ENCODE measurements around the gene ANKS1A. TPM values are rescaled to one million over a fixed set of nuclear protein-coding genes. Genes with fewer than 3 reads are reported as not detected.

The ANKS1A gene
- total RNA-seq, 1 donor from 2014 or later = 48.1 TPM

GRCh38 chr6:35038076-35038475 is 149.0 kb downstream of the ANKS1A start:
- Histone ChIP-seq H3K27ac (peak overlapping the region; percentile 38), H3K36me3 (peaks cover 17% of the 10 kb centered on the region), H3K9me3 (no peaks in the 10 kb centered on the region), H3K27me3 (ENCODE audit: low read depth) (no peaks in the 10 kb centered on the region), H3K4me1 (peaks cover 70% of the 10 kb centered on the region), H3K4me3 (no peak overlapping the region)
- no peak for ATAC-seq
- DNase-seq = no peak
- TF ChIP-seq CTCF (IDR thresholded peaks at IDR 0.05) = no peak
- intact Hi-C loops (cut with DNase I) = no loop called here

- Histone ChIP-seq H3K4me1 (peaks cover 70% of the 10 kb centered on the region), H3K27me3 (ENCODE audit: low read depth) (no peaks in the 10 kb centered on the region), H3K9me3 (no peaks in the 10 kb centered on the region), H3K36me3 (peaks cover 22% of the 10 kb centered on the region), H3K27ac (no peak overlapping the region), H3K4me3 (no peak overlapping the region)
- no peak for ATAC-seq
- intact Hi-C loops (cut with DNase I) = no loop called here
- TF ChIP-seq CTCF (IDR thresholded peaks at IDR 0.05) = no peak
- no peak for DNase-seq
Observed at GRCh38 chr6:35040398-35040797, 151.3 kb downstream of the ANKS1A start.

- peaks cover 70% of the 10 kb centered on the region for H3K4me1 ChIP-seq
Observed at GRCh38 chr6:35041086-35041861, 152.2 kb downstream of the ANKS1A start.

GRCh38 chr6:35042031-35042815 is 153.2 kb downstream of the ANKS1A start:
- H3K4me1 ChIP-seq = peaks cover 71% of the 10 kb centered on the region

More at GRCh38 chr6:35041086-35041861, 152.2 kb downstream of the ANKS1A start:
- no peaks in the 10 kb centered on the region for H3K9me3 ChIP-seq
- no peaks in the 10 kb centered on the region for H3K27me3 ChIP-seq (ENCODE audit: low read depth)
- H3K27ac ChIP-seq = no peak overlapping the region
- peaks cover 22% of the 10 kb centered on the region for H3K36me3 ChIP-seq
- ATAC-seq (no peak), DNase-seq (no peak)
- intact Hi-C loops (cut with DNase I) = no loop called here
- H3K4me3 ChIP-seq = no peak overlapping the region
- TF ChIP-seq CTCF (IDR thresholded peaks at IDR 0.05) = no peak

More at GRCh38 chr6:35042031-35042815, 153.2 kb downstream of the ANKS1A start:
- DNase-seq (no peak), ATAC-seq (no peak)
- H3K27ac ChIP-seq = peak overlapping the region; percentile 87
- no peak overlapping the region for H3K4me3 ChIP-seq
- H3K27me3 ChIP-seq (ENCODE audit: low read depth) = no peaks in the 10 kb centered on the region
- intact Hi-C loops (cut with DNase I) = no loop called here
- peaks cover 22% of the 10 kb centered on the region for H3K36me3 ChIP-seq
- no peak for TF ChIP-seq CTCF (IDR thresholded peaks at IDR 0.05)
- no peaks in the 10 kb centered on the region for H3K9me3 ChIP-seq
